HG03460 (cell line): ENCODE data around the gene TRAFD1.
"Not testable (repeated sequence)": the region's sequence is repeated elsewhere in the genome, so short reads cannot be mapped to it uniquely, and the experiment has no call there.

ENCODE experiments used
- ATAC-seq: cut with Tn5 transposase; IDR thresholded peaks from one replicate; pipeline ENCODE4 v1.9.1; 2021; ENCODE audit not compliant: unreplicated experiment

TRAFD1 gene

DNA sequence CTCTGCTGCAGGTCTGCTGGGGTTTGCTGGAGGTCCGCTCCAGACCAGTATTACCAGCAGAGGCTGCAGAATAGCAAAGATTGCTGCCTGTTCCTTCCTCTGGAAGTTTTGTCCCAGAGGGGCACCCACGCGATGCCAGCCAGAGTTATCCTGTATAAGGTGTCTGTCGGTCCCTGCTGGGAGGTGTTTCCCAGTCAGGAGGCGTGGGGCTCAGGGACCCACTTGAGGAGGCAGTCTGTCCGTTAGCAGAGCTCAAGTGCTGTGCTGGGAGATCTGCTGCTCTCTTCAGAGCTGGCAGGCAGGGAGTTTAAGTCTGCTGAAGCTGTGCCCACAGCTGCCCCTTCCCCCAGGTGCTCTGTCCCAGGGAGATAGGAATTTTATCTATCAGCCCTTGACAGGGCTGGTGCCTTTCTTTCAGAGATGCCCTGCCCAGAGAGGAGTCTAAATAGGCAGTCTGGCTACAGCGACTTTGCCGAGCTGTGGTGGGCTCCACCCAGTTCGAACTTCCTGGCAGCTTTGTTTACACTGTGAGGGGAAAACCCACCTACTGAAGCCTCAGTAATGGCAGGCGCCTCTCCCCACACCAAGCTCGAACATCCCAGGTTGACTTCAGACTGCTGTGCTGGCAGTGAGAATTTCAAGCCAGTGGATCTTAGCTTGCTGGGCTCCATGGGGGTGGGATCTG, 33.2 kb downstream of the TRAFD1 start:
- ATAC-seq = not testable (repeated sequence)

DNA sequence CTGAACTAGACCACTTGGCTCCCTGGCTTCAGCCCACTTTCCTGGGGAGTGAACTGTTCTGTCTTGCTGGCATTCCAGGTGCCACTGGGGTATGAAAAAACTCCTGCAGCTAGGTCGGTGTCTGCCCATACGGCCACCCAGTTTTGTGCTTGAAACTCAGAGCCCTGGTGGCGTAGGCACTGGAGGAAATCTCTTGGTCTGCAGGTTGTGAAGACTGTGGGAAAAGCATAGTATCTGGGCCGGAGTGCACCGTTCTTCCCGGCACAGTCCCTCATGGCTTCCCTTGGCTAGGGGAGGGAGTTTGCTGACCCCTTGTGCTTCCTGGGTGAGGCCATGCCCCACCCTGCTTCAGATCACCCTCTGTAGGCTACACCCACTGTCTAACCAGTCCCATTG, 33.8 kb downstream of the TRAFD1 start:
- no peak for ATAC-seq

GRCh38 chr12:112160611-112161010, 35.3 kb downstream of the TRAFD1 start:
- ATAC-seq = no peak

DNA sequence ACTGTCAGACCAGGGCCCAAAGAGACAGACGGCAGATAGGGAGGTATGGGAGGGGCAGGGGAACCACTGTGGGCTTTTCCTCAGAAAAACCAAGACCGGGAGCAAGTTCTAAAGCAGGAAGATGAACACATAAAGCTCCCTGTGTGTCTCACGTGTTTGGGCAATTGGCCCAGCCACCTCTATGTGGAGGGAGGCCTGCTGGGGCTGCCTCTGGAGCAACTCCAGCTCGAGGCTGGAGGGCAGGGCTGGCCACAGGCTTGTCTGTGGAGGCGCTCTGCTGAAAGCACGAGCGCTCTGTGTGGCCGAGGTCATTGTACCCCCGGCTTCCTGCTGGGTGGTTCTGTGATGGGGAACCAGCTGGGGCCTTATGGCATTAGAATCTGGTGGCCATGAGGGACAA, 36.4 kb downstream of the TRAFD1 start:
- no peak for ATAC-seq

- no peak for ATAC-seq
Measured at GRCh38 chr12:112162241-112162790, 37.0 kb downstream of the TRAFD1 start.

- no peak for ATAC-seq
Measured at GRCh38 chr12:112163056-112163455, 37.7 kb downstream of the TRAFD1 start.

GRCh38 chr12:112163471-112163991, 38.2 kb downstream of the TRAFD1 start:
- ATAC-seq = no peak

DNA sequence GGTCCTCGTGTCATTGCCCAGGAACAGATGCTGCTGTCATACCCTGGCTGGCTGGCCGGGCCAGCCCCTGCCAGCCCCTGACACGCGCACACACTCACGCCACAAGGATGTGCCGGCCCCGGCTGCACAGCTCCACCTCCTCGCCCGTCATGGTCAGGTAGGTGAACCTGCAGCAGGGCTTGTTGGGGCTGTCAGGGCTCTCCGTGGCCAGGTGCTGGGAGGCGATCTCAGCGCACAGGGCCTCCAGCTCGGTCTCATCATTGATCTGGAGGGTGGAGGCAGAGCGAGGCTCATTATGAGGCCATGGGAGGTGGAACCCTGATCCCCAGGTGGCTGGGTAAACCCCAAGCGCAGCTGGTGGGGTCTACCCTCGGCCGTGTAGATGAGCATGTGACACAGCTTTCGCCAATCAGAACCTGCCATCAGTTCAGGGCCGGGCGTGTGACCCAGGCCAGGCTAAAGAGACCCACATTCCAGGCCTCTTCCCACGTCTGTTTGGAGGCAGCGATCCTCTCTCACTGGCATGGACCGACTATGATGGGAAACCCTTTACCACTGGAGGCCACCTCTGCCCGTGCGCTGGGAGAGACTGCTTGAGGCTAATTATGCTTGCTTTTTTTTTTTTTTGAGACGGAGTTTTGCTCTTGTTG, 38.8 kb downstream of the TRAFD1 start:
- no peak for ATAC-seq

DNA sequence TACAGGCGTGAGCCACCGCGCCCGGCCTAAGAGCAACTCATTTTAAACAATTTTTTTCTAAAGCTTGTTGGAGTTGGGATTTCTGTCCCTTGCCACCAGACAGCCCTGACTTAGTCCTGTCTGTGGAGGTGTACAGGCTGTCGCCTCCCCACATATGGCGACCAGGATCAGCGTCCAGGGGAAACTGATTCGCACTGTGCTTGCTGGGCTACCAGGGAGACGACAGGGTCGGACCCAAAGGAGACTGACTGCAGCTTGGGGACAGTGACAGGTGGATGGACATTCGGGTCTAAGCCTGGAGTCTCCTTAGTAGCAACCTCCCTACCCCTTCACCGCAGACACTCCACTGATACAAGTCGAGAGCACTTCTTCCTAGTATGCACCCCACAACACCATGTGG, 40.3 kb downstream of the TRAFD1 start:
- ATAC-seq = no peak

GRCh38 chr12:112166051-112167015, 41.0 kb downstream of the TRAFD1 start:
- no peak for ATAC-seq

GRCh38 chr12:112167031-112167461, 41.7 kb downstream of the TRAFD1 start:
- ATAC-seq = no peak

DNA sequence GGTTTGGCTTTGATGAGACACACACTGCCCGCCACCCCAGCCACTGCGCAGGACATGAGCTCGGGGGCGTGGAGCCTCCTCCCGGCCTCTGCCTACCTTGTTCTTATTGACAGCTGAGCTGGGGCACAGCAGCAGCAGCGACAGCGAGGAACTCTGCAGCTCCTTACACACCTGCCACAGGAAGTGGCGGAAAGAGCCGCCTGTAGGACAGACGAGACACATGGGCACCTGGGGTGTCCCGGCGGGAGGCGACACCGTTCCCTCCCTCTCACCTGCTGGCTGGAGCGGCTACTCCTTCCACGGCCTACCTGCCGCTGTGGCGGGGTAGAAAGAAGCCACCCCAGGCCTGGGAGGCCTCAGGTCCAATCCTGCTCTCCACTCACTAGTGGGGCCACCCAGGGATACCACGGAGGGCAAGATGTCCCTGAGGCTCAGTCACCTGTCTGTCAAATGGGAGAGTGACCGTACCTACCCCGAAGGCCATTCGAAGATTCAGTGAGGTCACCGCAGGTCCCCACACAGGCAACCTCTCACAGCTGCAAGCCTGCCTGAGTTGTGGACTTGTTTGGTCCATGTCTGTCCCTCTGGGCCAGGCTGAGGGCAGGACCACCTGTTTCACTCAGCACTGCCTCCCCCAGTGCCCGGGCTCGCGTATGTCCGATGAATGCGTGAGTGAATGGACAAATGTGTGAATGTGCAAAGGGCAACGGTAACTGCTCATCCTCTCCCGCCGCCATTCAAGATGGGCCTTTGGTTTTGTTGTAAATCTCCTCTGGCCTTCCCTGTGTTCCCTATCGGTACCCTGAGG, 42.6 kb downstream of the TRAFD1 start:
- ATAC-seq = no peak

- ATAC-seq = no peak
Measured at GRCh38 chr12:112168561-112168971, 43.2 kb downstream of the TRAFD1 start.

- ATAC-seq = no peak
Measured at GRCh38 chr12:112169161-112169872, 44.0 kb downstream of the TRAFD1 start.

DNA sequence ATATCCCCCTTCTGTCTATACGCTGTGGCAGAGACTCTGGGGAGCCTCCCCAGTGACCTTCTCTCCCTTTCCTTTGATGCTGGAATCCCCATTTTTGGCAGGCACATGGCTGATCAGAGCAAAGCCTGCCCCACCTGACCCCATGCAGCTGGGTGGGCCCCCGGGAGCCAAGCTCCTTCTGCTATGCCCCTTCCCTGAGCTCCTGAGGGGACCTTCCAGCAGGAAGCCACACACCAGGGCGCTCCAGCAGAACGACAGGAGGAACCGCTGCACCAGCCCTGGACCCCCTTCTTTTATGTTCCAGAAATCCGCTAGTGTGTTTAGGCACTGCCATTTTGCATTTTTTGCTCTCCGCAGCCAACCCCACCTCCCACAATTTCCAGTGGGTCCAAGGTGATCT, 44.6 kb downstream of the TRAFD1 start:
- no peak for ATAC-seq

- ATAC-seq = no peak
Measured at GRCh38 chr12:112170376-112170775, 45.0 kb downstream of the TRAFD1 start.

GRCh38 chr12:112170971-112171596, 45.7 kb downstream of the TRAFD1 start:
- ATAC-seq = no peak

- no peak for ATAC-seq
Measured at GRCh38 chr12:112172556-112173324, 47.4 kb downstream of the TRAFD1 start.
